Endothelial cell of umbilical vein (primary cell): ENCODE measurements around the gene NANOGP8. TPM values are rescaled to one million over a fixed set of nuclear protein-coding genes. Genes with fewer than 3 reads are reported as not detected.

ENCODE experiments used
- BruUV-seq: library from RNA; stranded (reverse); fragments of 400-500 nt; replicated peaks from 2 replicates; lab custom pipeline; 2021; lab: Mats Ljungman, UMichigan
- CTCF ChIA-PET: fragments of 300-600, 350-600 bp; sonication (Branson Sonifier 250); formaldehyde crosslinking; loops from one replicate; lab custom pipeline; 2021; ENCODE audit warnings: antibody characterized with exemption, inconsistent platforms; lab: Charles Lee
- POLR2A ChIA-PET: fragments of 300-600, 350-600 bp; sonication (Branson Sonifier 250); formaldehyde crosslinking; loops from one replicate; lab custom pipeline; 2021; ENCODE audit warnings: antibody characterized with exemption, inconsistent platforms; lab: Charles Lee
- DNase-seq: peaks from one replicate; pipeline ENCODE4 v3.0.0-alpha.2; 2011; ENCODE audit warnings: low read depth, low spot score
- FAIRE-seq: peaks from 2 replicates; lab custom pipeline; 2011; peaks lifted over from hg19 to GRCh38; lab: Jason Lieb, UNC
- H2AFZ ChIP-seq: 2 replicates; pipeline ENCODE4 v1.6.0; 2012; ENCODE audit warnings: low read depth, low read length, control low read depth, inconsistent platforms
- H3K27ac ChIP-seq: 2 replicates; pipeline ENCODE4 v1.5.1; 2011; ENCODE audit warnings: low read depth, mild to moderate bottlenecking, control low read depth, low read length, moderate library complexity; ENCODE audit not compliant: insufficient read depth
- H3K27me3 ChIP-seq, 2 experiments: 2 replicates each; pipeline versions ENCODE4 v1.6.0 to v1.6.1; 2011; ENCODE audit warnings: low read length in 2 of 2, mixed read lengths in 1 of 2; ENCODE audit not compliant: control insufficient read depth in 2 of 2, insufficient read depth in 2 of 2
- H3K36me3 ChIP-seq, 2 experiments: 2 replicates in 1 of 2; 3 replicates in 1 of 2; pipeline ENCODE4 v1.5.1; 2011; ENCODE audit warnings: low read length in 2 of 2, mild to moderate bottlenecking in 1 of 2, moderate library complexity in 1 of 2; ENCODE audit not compliant: control insufficient read depth in 2 of 2, insufficient read depth in 2 of 2; ENCODE audit errors: extremely low read depth in 1 of 2
- H3K4me1 ChIP-seq: 3 replicates; pipeline ENCODE4 v1.5.1; 2011; ENCODE audit warnings: mild to moderate bottlenecking, low read length; ENCODE audit not compliant: control insufficient read depth, insufficient read depth; ENCODE audit errors: extremely low read depth
- H3K4me2 ChIP-seq: 2 replicates; pipeline ENCODE4 v1.6.1; 2011; ENCODE audit warnings: low read length, control low read depth, mixed read lengths; ENCODE audit not compliant: insufficient read depth
- H3K4me3 ChIP-seq, 3 experiments: fragments of 200-600 bp in 1 of 3; sonication (generic), shearing (Covaris generic) in 1 of 3; replicated peaks in 1 of 3; 2 replicates each; pipeline ENCODE4 v1.5.1; 2011 to 2016; ENCODE audit warnings: control low read depth in 3 of 3, low read length in 3 of 3, mild to moderate bottlenecking in 2 of 3, inconsistent platforms in 1 of 3, low read depth in 1 of 3, moderate library complexity in 1 of 3; ENCODE audit not compliant: insufficient read depth in 1 of 3
- H3K79me2 ChIP-seq: 2 replicates; pipeline ENCODE4 v1.6.0; 2012; ENCODE audit warnings: low read length, inconsistent platforms; ENCODE audit not compliant: control insufficient read depth, insufficient read depth
- H3K9ac ChIP-seq: replicated peaks from 2 replicates; pipeline ENCODE3; 2011; ENCODE audit warnings: low read length, control low read depth; ENCODE audit not compliant: insufficient read depth; ENCODE audit errors: extremely low read depth
- H3K9me1 ChIP-seq: replicated peaks from 3 replicates; pipeline ENCODE4 v1.6.0; 2011; ENCODE audit warnings: mild to moderate bottlenecking, low read length; ENCODE audit not compliant: control insufficient read depth, insufficient read depth; ENCODE audit errors: extremely low read depth
- H3K9me3 ChIP-seq: replicated peaks from 2 replicates; pipeline ENCODE4 v1.5.1; 2012; ENCODE audit warnings: low read length, inconsistent platforms; ENCODE audit not compliant: control insufficient read depth, insufficient read depth
- H4K20me1 ChIP-seq: replicated peaks from 2 replicates; pipeline ENCODE3; 2011; ENCODE audit warnings: mild to moderate bottlenecking, low read length; ENCODE audit not compliant: control insufficient read depth, insufficient read depth; ENCODE audit errors: extremely low read depth
- CTCF ChIP-seq, 2 donors: IDR thresholded peaks; 1 replicate in 1 of 2; 2 replicates in 1 of 2; pipeline ENCODE4 v1.5.1; 2011; ENCODE audit warnings: low read length in 2 of 2, mild to moderate bottlenecking in 2 of 2, moderate library complexity in 2 of 2, control low read depth in 1 of 2, inconsistent platforms in 1 of 2, low read depth in 1 of 2; ENCODE audit not compliant: insufficient read depth in 1 of 2; ENCODE audit errors: extremely low read depth in 1 of 2
- EZH2 ChIP-seq: IDR thresholded peaks from 2 replicates; pipeline ENCODE4 v1.6.1; 2012; ENCODE audit warnings: borderline replicate concordance, low read depth, mild to moderate bottlenecking, moderate library complexity, low read length, inconsistent platforms; ENCODE audit not compliant: severe bottlenecking
- FOS ChIP-seq: IDR thresholded peaks from 2 replicates; pipeline ENCODE4 v1.6.1; 2011; ENCODE audit warnings: mild to moderate bottlenecking, low read length, moderate library complexity, borderline replicate concordance; ENCODE audit not compliant: insufficient read depth
- GATA2 ChIP-seq: IDR thresholded peaks from 2 replicates; pipeline ENCODE4 v1.7.0; 2011; ENCODE audit warnings: low read depth, mild to moderate bottlenecking, moderate library complexity, mixed read lengths, low read length; ENCODE audit not compliant: insufficient read length, insufficient read depth
- JUN ChIP-seq: IDR thresholded peaks from 2 replicates; pipeline ENCODE4 v1.6.1; 2011; ENCODE audit warnings: borderline replicate concordance, low read depth; ENCODE audit not compliant: insufficient read length, insufficient read depth
- MAX ChIP-seq: IDR thresholded peaks from 2 replicates; pipeline ENCODE4 v1.6.1; 2011; ENCODE audit not compliant: insufficient read depth, insufficient read length
- MYC ChIP-seq: IDR thresholded peaks from one replicate; pipeline ENCODE4 v1.6.1; 2011; ENCODE audit warnings: mild to moderate bottlenecking, low read depth, low read length
- POLR2A ChIP-seq: IDR thresholded peaks from 2 replicates; pipeline ENCODE4 v1.6.1; 2012; ENCODE audit warnings: low read depth, mild to moderate bottlenecking, control low read depth, low read length
- POLR2AphosphoS5 ChIP-seq: IDR thresholded peaks from 2 replicates; pipeline ENCODE4 v1.6.1; 2012; ENCODE audit warnings: low read depth, mild to moderate bottlenecking, control low read depth, low read length, moderate library complexity; ENCODE audit not compliant: insufficient read depth
- dilution Hi-C: fragments of 300-500 bp; cut with MboI; formaldehyde crosslinking; loops from one replicate; pipeline ENCODE4 v1.15.0; 2019; ENCODE audit warnings: low sequenced_read_pairs; ENCODE audit not compliant: extremely low pct_ligation_motif_present
- intact Hi-C: fragments of 100-400 bp; cut with micrococcal nuclease; formaldehyde crosslinking; loops from one replicate; pipeline ENCODE4 v1.10.0; 2022
- polyA plus RNA-seq, 4 experiments: library from polyadenylated mRNA; depleted of rRNA in 3 of 4; stranded (reverse) in 3 of 4; unstranded in 1 of 4; fragments of >200 nt; gene quantifications; 2 replicates each; pipeline versions ENCODE4 v1.2.1 to v1.2.3, GENCODE V29; 2011 to 2012; ENCODE audit warnings: missing spikeins in 1 of 4
- total RNA-seq: library from RNA; stranded (reverse); gene quantifications from 2 replicates; pipeline ENCODE4 v1.2.3, GENCODE V29; 2021

Gene NANOGP8
- total and polyA plus RNA-seq, 2 donors (not counting 3 experiments of a cell fraction or from before 2014, with no cell fraction given), result not detected

GRCh38 chr15:35102186-35102585 lies 17.1 kb upstream of the NANOGP8 start:
- Histone ChIP-seq H3K9me1 (no peaks in the 10 kb centered on the region), H3K4me1 (no peaks in the 10 kb centered on the region)
- dilution Hi-C loops, result no loop called here

More at GRCh38 chr15:35102186-35102585, 17.1 kb upstream of the NANOGP8 start:
- no peak overlapping the region for H3K4me3 ChIP-seq
- H3K4me2 ChIP-seq, result no peak overlapping the region
- CTCF ChIA-PET, result no interaction called here
- H4K20me1 ChIP-seq, result no peaks in the 10 kb centered on the region
- intact Hi-C loops, result no loop called here
- H3K36me3 ChIP-seq, result no peaks in the 10 kb centered on the region
- H2AFZ ChIP-seq, result no peak overlapping the region
- POLR2A ChIA-PET, result no interaction called here
- H3K9ac ChIP-seq, result no peak overlapping the region
- TF ChIP-seq FOS (no peak), MYC (no peak), MAX (no peak), POLR2AphosphoS5 (no peak), POLR2A (no peak), GATA2 (no peak), JUN (no peak), EZH2 (no peak), CTCF (IDR thresholded peaks at IDR 0.05; ENCODE audit: extremely low read depth in 1 of 2, insufficient read depth in 1 of 2, low read depth in 1 of 2, low read length in 2 of 2) (no peak)
- no peaks in the 10 kb centered on the region for H3K9me3 ChIP-seq
- FAIRE-seq (no peak), DNase-seq (no peak)
- BruUV-seq, result no TSS peak
- peaks cover 0 to 2% of the 10 kb centered on the region in 2 experiments for H3K27me3 ChIP-seq
- H3K79me2 ChIP-seq, result no peaks in the 10 kb centered on the region
- H3K27ac ChIP-seq, result no peak overlapping the region
